ENCODE results near the gene SLC26A6.

The SLC26A6 gene

DNA sequence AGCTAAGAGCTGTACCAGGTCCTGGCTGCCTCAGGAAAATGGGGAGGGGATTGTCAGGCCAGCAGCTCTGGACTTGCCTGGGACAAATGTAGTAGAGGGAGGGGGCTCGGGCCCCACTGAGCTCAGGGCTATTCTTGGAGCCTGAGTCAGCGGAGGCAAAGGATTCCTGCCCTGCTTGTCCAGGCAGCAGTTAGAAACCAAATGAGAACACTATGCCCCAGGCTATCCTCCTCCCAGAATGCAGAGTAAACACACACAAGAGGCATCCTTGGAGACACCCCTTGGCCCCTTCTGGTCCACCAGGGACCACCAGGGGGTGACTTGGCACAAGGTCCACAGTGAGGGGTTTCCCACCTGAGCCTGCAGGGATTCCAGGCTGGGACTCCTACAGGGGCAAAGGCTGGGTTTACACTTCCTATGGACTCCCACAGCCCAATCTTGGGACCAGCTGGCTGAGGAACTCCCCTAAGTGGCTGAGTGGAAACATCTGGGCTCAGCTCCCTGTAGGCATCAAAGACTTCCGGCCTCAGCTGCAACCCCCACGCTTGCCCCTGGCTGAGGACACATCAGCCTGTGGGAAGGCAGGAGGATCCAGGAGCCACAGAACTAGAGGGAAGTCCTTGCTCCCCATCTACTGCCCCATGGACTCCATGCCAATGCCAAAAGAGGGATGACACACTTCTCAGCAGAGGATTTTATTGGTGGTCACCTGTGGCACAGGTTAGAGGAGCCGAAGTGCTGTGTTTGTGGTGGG lies 36.8 kb downstream of the SLC26A6 start:
- DNase-seq: no peak

DNA sequence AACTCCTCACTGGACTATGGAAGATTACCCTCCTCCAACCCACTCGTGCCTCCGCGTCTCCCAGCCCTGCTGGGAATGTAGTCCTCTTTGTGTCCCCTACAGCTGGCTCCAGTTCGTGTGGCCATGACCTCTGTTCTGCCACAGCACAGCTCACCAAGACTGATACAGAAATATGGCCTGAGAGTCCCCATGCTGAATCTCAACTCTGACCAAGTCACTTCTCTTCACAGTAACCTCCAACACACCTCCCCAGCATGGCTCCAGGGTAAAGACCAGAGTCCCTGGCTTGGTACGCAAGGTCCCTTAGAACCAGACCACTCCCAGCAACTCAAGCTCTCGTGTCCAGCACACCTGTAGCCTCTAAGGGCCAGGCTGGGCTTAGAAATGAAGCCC lies 37.9 kb downstream of the SLC26A6 start:
- DNase-seq: no peak

DNA sequence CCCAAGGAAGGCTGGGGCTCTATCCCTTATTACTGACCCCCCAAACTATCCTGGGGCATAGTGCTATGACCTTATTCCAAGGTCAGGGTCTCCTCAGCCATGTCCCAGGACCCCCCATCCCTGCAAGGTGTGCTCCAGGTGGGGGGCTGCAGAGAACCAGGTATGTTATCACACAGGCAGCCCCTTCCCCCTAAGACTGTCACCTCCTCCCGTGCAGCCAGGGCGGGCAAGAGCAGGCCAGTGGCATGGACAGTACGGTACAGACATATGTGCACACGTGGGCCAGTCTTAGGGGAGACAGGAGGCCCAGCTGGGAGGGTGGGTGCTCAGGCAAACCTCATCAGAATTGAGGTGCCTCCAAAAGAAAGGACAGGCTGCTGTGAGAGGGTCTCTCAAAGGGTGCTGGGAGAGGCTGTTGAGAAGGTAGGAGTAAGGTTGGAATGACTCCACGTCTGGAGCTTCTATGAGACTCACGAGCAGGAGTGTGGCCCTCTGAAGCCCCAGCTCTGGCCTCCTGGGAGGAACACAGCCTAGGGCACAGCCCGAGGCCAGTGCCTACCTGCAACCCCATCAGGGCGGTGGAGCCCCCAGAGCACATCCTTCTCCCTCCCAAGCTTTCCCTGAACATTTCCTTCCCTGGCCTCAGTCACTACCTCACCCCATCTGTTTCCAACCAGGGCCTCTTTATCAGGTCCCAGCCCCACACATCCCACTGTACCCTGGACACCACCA lies 38.4 kb downstream of the SLC26A6 start:
- no peak for DNase-seq

DNA sequence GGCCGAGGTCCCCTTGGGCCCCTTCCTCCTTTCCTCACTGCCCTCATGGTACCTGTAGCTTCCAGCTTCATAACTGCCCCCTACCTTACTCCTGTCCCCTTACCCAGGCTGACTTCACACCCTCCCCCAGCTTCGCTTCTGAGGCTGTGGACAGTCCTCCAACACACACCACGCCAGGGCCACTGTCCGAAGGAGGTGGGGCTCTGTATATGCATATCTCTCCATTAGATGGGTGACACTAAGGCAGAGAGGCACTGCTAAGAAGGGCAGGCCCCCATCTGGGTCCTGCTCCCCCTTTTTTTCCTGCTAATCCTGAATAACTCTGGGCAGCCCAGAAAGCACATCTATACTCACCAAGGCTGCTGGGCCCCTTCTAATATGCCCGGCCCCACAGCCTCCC lies 39.1 kb downstream of the SLC26A6 start:
- DNase-seq: no peak

DNA sequence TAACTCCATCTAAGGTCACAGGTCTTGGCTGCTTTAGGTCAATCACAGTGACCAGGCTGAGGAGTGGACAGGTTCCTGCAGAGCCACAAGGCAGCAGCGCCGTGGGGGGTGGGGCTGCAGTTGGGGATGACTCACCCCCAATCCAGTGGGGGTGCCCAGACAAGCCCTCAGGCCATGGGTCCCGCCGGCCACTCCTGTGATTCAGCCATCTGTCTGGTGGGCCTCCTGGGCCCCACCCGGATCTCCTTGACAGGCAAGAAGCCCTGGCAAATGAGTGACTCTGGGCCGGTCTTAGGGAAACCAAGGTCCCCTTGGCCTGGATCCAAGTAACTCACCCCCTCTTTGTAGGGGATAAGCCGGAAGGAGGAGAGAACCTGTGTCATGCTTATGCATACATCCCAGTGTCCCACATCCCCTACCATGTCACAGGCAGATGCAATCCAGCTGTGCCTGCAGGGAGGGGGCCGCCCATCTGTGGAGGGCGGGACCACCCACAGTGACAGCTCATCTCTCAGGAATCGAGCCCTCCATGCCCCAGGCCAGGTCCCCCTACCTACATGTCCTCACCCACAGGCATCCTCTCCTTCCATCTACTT lies 39.6 kb downstream of the SLC26A6 start:
- DNase-seq: no peak

DNA sequence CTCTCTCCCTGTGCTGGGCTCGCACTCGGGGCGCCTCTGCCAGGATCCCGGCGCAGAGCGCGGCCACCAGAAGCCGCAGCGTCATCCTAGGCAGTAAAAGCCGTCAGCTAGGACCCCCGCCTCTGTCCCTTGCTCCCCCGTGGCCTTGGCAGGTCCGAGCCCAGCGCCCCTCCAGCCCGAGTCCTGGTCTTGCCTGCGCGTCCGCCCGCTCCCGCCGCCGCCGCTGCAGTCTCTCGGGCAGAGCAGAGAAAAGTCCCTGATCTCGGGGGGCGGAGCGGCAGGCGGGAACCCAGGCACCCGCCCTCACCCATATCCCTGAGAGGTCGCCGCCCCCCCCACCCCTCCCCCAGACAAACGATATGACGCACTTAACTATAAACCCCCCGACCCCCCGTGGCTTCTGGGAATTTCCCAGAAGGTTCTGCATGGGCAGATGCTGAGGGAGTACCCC lies 40.2 kb downstream of the SLC26A6 start, which contains the start of gene COL7A1:
COL7A1 (minus strand) TSS at position 255 of the 451 bp plus-strand sequence; CDS start at position 85, 170 bp downstream.
- DNase-seq: no peak

DNA sequence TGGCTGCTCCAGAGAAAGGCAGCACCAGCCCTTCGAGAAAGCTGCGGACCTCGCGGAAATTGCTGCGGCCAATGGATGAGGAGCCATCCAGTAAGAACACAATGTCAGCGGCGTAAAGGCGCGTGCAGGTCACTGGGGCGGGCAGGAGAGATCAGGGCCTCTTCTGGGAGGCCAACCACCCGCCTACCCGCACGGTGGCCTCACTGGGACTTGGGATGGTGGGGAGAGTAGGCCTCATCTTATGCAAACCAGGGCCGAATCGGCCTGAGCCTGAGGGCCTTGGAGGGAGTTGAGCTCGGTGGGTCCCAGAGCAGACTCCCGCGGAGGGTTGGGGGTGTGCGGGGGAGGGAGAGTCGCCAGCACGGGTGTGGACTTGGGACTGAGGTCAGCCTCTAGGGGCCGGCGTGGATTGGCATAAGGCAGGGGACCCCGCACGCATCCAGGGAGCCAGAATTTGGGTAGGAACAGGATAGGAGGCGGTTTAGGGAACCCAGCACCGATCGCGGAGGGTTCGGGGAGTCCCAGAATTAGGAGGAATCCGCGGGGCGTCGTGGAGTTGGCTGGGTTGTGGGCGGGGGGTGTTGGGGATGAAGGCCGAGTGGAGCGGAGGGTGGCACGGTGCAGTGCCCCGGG lies 40.7 kb downstream of the SLC26A6 start:
- DNase-seq: no peak

DNA sequence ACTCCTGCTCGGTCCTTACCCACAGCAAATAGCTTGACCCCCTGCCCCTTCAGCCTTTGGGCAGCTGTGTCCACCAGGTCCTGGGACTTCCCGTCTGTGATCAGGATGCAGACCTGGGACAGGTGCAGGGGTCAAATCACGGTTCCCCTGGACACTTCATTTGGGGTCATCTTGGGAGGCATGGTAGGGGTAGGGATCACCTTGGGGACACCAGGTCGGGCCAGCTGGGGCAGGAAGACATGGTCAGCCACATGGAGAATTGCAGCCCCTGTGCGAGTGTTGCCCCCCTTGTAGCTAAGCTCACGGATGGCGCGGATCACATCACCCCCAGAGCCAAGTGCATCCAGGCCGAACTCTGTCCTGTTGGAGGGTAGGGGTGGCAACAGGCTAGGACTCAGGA lies 41.9 kb downstream of the SLC26A6 start:
- no peak for DNase-seq

DNA sequence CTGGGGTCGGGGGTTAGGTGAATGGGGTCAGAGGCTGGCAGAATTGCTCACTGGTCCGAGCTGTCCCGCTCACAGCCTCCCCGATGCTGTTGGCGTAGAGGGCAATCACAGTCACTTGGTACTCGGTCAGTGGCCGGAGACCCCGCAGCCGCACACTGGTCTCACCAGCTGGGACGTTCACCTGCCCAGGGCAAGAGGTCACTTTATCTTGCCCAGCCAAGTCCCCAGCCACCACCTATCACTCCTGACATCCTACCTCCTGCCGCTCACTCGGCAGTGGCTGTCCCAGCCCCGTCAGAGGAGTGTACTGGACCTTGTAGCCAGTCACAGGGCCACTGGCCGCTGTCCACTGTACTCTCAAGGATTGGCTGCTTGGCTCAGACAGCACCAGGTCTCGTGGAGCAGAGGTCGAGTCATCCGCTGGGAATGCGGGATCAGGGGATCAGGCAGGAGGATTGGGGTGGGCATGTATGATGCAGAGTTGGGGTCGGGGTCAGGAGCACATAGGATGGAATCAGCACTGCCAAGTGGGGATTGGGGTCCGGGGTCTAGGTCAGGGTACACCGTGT lies 42.7 kb downstream of the SLC26A6 start:
- DNase-seq: no peak

DNA sequence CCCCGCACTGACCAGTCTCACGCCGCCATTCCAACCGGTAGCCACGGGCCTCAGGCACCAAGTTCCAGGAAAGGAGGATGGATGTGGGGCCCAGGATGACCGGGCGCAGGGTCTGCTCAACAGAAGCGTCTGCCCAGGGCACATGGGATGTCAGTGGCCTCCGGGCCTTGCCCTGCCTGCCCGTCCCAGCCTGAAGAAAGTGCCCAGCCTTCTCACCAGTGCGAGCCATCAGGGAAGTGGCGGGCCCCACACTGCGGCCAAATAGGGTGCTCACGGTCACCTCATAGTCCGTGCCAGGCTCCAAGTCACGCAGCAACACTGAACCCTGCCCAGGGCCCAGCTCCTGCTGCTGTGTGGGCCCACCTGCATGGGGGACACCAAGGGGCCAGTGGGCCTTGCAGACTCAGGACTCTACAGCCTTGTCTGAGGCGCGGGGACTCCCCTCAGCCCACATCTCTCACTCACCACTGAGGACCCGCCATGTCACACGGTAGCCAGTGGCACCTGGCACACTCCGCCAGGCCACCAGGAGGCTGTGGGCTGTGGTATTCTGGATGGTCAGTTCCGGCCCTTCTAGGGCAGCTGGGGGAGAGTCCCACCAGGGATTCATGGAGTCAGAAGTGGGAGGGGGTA lies 43.3 kb downstream of the SLC26A6 start:
- no peak for DNase-seq

DNA sequence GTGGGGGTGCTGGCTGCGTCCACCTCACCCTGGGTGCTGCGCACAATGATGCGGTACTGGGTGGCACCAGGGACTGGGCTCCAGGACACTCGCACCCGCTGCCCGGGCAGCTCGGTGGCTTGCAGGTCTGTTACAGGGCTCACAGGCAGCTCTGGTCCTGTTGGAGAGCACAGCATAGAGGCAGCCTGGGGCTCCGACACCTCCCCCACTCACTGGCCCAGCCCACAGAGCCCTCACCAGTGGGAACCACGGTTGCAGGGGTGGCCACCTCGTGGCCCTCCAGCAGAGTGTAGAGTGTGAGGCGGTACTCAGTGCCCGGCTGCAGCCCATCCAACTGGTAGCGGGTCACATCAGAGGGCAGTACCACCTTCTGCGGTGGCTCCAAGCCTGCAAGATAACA lies 43.8 kb downstream of the SLC26A6 start:
- DNase-seq: no peak

DNA sequence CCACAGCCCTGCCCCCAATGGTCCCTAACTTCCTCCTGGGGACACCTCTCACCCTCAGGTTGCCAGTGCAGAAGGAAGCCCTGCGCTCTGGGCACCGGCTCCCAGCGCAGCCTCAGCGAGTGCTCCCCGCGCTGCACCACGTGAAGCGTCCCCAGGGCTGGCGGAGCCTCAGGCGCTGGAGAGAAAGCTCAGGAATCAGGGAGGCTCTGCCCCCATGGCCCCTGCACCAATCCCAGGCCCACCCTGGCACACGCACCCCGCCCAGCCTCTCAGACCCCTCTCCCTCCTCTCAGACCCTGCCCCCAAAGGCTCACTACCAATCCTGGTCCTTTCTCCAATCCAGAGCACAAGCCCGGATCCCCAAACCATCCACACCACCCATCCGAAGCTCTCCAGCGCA lies 47.0 kb downstream of the SLC26A6 start:
- no peak for DNase-seq

DNA sequence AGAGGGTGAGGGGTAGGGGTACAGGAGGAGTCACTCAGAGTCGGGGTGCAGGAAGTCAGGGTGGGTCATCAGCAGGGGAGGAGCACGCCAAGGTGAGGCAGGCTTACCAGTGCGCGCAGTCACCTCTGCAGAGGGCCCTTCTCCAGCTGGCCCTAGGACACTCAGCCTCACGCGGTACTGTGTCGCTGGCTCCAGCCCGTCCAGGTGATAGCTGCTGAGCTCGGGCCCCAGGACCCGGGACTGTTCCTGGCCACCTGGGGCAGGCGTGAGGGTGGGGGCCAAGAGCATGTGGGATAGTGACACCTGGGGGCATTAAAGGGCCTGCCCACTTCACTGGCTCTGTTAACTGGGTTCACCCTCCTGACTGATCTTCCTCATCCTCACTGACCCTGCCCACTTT lies 47.6 kb downstream of the SLC26A6 start:
- DNase-seq: no peak

DNA sequence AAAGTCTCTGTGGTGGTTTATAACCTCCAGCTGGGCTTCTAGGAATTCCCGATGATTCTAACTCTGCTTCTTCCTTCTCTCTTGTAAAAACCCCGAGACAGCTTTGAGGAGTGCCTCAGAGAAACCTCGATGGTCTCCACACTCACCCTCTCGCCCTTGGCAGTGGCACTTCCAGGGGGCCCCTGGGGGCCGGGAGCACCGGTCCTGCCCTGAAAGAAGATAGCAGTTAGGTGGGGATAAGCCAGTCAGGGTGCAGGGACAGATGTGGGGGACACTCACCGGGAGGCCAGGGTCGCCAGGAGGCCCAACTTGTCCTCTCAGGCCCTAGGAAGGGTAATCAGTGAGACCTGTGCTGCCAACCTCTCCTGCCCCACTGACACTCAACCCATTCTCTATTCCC lies 49.9 kb downstream of the SLC26A6 start:
- DNase-seq: no peak

DNA sequence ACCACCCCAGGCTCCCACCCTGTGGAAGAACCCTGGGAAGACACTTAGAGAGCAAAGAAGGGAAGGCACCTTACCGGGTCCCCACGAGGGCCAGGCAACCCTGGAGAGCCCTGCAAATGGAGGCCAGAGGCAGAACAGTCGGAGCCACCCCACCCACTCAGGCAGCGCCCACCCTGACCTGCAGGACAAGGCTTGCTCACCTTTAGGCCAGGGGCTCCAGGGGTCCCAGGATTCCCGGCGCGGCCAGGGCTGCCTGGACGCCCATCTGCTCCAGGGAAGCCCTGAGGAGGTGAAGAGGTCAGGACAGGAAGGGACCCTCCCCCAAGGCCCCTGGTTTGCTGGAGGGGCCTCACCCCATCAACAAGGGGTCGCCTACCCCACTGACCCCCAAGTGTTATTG lies 50.4 kb downstream of the SLC26A6 start:
- no peak for DNase-seq

DNA sequence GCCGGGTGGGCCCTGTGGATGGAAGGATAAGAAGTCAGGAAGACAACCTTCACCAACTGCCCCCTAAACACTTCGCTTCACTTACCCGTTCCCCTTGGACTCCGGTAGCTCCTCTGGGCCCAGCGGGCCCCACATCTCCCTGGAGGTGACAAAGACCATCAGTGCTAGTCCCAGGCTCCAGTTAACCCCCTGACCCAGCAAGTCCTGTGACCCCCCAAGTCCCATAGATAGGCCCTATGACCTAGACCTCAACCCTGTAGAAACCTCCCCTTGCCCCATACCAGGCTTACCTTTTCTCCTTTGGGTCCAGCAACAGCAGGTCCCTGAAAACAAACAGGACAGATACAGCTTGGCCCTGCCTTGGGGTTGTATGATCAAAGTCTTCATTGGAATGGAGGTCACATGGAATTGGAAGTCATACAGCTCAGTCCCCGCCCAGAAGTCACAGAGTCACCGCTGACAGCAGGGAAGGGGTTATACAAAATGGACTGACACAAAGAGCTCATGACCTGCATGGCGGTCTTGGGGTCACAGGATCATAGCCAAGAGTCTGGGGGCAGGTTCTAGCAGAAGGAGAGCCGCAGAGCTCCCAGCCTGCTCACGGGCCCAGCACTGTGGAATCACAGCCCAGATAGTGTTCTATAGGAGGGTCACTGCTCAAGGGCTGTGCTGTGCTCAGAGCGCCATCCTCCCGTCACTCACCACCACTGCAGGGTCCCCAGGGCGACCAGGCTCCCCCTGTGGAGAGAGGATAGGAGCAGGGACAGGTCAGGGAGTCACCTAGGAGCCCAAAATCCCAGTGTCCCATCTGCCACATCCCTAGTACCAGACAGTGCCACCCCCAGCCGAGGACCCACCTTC lies 53.4 kb downstream of the SLC26A6 start:
- DNase-seq: no peak

DNA sequence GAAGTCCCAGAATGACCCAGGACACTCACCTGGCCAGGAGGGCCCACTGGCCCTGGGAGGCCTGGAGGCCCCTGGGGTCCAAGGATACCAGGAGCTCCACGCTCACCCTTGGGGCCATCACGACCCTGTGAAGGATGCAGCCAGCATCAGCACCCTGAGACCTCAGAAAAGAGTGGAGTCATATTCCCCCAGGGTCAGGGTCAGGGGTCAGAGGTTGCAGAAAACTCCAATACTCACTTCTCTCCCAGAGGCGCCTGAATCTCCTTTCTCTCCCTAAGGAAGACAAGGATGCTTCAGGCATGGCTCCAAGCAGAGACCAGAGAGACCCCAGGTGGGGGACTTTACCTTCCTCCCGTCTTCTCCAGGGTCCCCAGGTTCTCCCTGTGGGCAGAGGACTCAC lies 58.6 kb downstream of the SLC26A6 start:
- no peak for DNase-seq
